ENCODE results near the gene KARS1.
A peak's percentile ranks its signal among the peaks of the same experiment; 100 is the strongest.

KARS1 gene

GRCh38 chr16:75579281-75579834, 68.1 kb downstream of the KARS1 start:
- DNase-seq: peak in 1 of 14 donors; percentile 21

- DNase-seq: no peak
Measured at GRCh38 chr16:75578725-75579124, 68.7 kb downstream of the KARS1 start.

- no peak for DNase-seq
Measured at GRCh38 chr16:75578212-75578611, 69.3 kb downstream of the KARS1 start.

Data from C1 segment of cervical spinal cord (tissue), 14 donors.